CD4-positive, alpha-beta memory T cell (primary cell): ENCODE data around the gene LANCL1. TPM values are rescaled to one million over a fixed set of nuclear protein-coding genes. Genes with fewer than 3 reads are reported as not detected.

Experiments used
- CTCF ChIA-PET: fragments of 350-600 bp; sonication (Branson Sonifier 250); formaldehyde crosslinking; loops from one replicate; lab custom pipeline; 2021; ENCODE audit warnings: inconsistent platforms; ENCODE audit not compliant: partially characterized antibody; lab: Charles Lee
- POLR2A ChIA-PET: fragments of 350-600 bp; sonication (Branson Sonifier 250); formaldehyde crosslinking; loops from one replicate; lab custom pipeline; 2021; ENCODE audit not compliant: partially characterized antibody; lab: Charles Lee
- DNase-seq, 5 donors: peaks; one replicate each; pipeline versions ENCODE4 v3.0.0 to v3.0.0-alpha.2; 2020 to 2022; ENCODE audit warnings: mixed read lengths in 1 of 5
- H3K27ac ChIP-seq: one replicate; pipeline ENCODE4 v1.7.0; 2013; ENCODE audit warnings: low read depth, low read length
- H3K27me3 ChIP-seq: 2 replicates; pipeline ENCODE4 v1.7.0; 2013; ENCODE audit warnings: mild to moderate bottlenecking, low read length, moderate library complexity; ENCODE audit not compliant: insufficient read depth
- H3K36me3 ChIP-seq: 2 replicates; pipeline ENCODE4 v1.7.0; 2013; ENCODE audit warnings: mild to moderate bottlenecking, low read length, moderate library complexity; ENCODE audit not compliant: insufficient read depth
- H3K4me1 ChIP-seq: 2 replicates; pipeline ENCODE4 v1.7.0; 2013; ENCODE audit warnings: mild to moderate bottlenecking, low read length, moderate library complexity; ENCODE audit not compliant: insufficient read depth
- H3K4me3 ChIP-seq, 2 donors: one replicate each; pipeline ENCODE4 v1.7.0; 2013; ENCODE audit warnings: low read length in 2 of 2, mild to moderate bottlenecking in 1 of 2
- H3K9me3 ChIP-seq, 2 donors: one replicate each; pipeline ENCODE4 v1.7.0; 2013; ENCODE audit warnings: low read length in 2 of 2, control low read depth in 1 of 2; ENCODE audit not compliant: control insufficient read depth in 1 of 2
- H3K27ac Mint-ChIP-seq, 7 donors: one replicate each; pipeline ENCODE4 v1.8.0; 2020 to 2021; ENCODE audit warnings: mixed read lengths in 7 of 7, mild to moderate bottlenecking in 6 of 7, inconsistent platforms in 3 of 7, moderate library complexity in 3 of 7
- H3K27me3 Mint-ChIP-seq, 2 donors: one replicate each; pipeline ENCODE4 v1.8.0; 2020 to 2021; ENCODE audit warnings: mixed read lengths in 2 of 2
- H3K36me3 Mint-ChIP-seq, 2 donors: one replicate each; pipeline ENCODE4 v1.8.0; 2020 to 2021; ENCODE audit warnings: mixed read lengths in 2 of 2, inconsistent platforms in 1 of 2, mild to moderate bottlenecking in 1 of 2
- H3K4me1 Mint-ChIP-seq, 4 donors: one replicate each; pipeline ENCODE4 v1.8.0; 2020 to 2021; ENCODE audit warnings: mixed read lengths in 4 of 4, mild to moderate bottlenecking in 1 of 4
- H3K4me3 Mint-ChIP-seq, 8 donors: one replicate each; pipeline ENCODE4 v1.8.0; 2020 to 2021; ENCODE audit warnings: mixed read lengths in 8 of 8, mild to moderate bottlenecking in 7 of 8, moderate library complexity in 6 of 8, inconsistent platforms in 3 of 8
- H3K9me3 Mint-ChIP-seq, 8 donors: one replicate each; pipeline ENCODE4 v1.8.0; 2020 to 2021; ENCODE audit warnings: mixed read lengths in 8 of 8, mild to moderate bottlenecking in 5 of 8, inconsistent platforms in 3 of 8, moderate library complexity in 1 of 8
- intact Hi-C: fragments of 100-400 bp; cut with micrococcal nuclease; formaldehyde crosslinking; loops from one replicate; pipeline ENCODE4 v1.15.1; 2023
- polyA plus RNA-seq, 2 donors: library from polyadenylated mRNA; unstranded; fragments of 300-500 nt; fragmentation: Illumina TruSeq; gene quantifications; one replicate each; pipeline ENCODE4 v1.2.3, GENCODE V29; 2021
- total RNA-seq, 2 experiments: library from RNA; stranded (reverse); gene quantifications; one replicate each; pipeline ENCODE4 v1.2.3, GENCODE V29; 2021

The LANCL1 gene
- total and polyA plus RNA-seq, 4 experiments from 2014 or later, result 25.0 to 32.8 (median 29.4) TPM

GRCh38 chr2:210460322-210461227, 16.0 kb downstream of the LANCL1 start:
- no peak for DNase-seq
- Histone ChIP-seq H3K4me3 (no peak overlapping the region), H3K27me3 (no peaks in the 10 kb centered on the region), H3K27ac (no peak overlapping the region), H3K36me3 (peaks cover 10% of the 10 kb centered on the region), H3K4me1 (no peaks in the 10 kb centered on the region), H3K9me3 (no peaks in the 10 kb centered on the region)
- peaks cover 57 to 71% of the 10 kb centered on the region in 2 donors for H3K36me3 Mint-ChIP-seq
- peak overlapping the region in 3 of 7 donors; percentile 2 to 35 (median 11) for H3K27ac Mint-ChIP-seq
- no peaks in the 10 kb centered on the region for H3K27me3 Mint-ChIP-seq
- H3K4me1 Mint-ChIP-seq, result peaks cover 10 to 14% (median 11%) of the 10 kb centered on the region in 4 donors
- ChIA-PET POLR2A (no interaction called here), CTCF (interaction anchor here (1.9 kb wide), 1 partner anchor 16 kb away, joined by 5 read pairs; no protein-coding TSS in a partner anchor)
- H3K4me3 Mint-ChIP-seq, result no peak overlapping the region
- no peaks in the 10 kb centered on the region for H3K9me3 Mint-ChIP-seq
- intact Hi-C loops, result no loop called here

GRCh38 chr2:210459880-210460279, 16.7 kb downstream of the LANCL1 start:
- Histone ChIP-seq H3K4me3 (no peak overlapping the region), H3K27ac (no peak overlapping the region), H3K27me3 (no peaks in the 10 kb centered on the region), H3K9me3 (no peaks in the 10 kb centered on the region), H3K36me3 (peaks cover 8% of the 10 kb centered on the region), H3K4me1 (no peaks in the 10 kb centered on the region)
- intact Hi-C loops, result no loop called here
- POLR2A ChIA-PET, result no interaction called here
- no peak for DNase-seq
- Mint-ChIP-seq H3K27ac (peak overlapping the region in 1 of 7 donors; percentile 6), H3K9me3 (no peaks in the 10 kb centered on the region), H3K27me3 (no peaks in the 10 kb centered on the region), H3K4me1 (peaks cover 5 to 13% (median 10%) of the 10 kb centered on the region in 4 donors), H3K4me3 (no peak overlapping the region), H3K36me3 (peaks cover 53 to 71% of the 10 kb centered on the region in 2 donors)
- CTCF ChIA-PET, result no interaction called here

GRCh38 chr2:210459407-210459806, 17.2 kb downstream of the LANCL1 start:
- Mint-ChIP-seq H3K4me1 (peaks cover 9 to 16% (median 11%) of the 10 kb centered on the region in 4 donors), H3K9me3 (no peaks in the 10 kb centered on the region), H3K27ac (no peak overlapping the region), H3K36me3 (peaks cover 57 to 75% of the 10 kb centered on the region in 2 donors), H3K27me3 (no peaks in the 10 kb centered on the region), H3K4me3 (no peak overlapping the region)
- CTCF ChIA-PET, result no interaction called here
- no peak for DNase-seq
- H3K9me3 ChIP-seq, result no peaks in the 10 kb centered on the region
- peaks cover 13% of the 10 kb centered on the region for H3K36me3 ChIP-seq
- intact Hi-C loops, result no loop called here
- H3K27me3 ChIP-seq, result no peaks in the 10 kb centered on the region
- no peak overlapping the region for H3K27ac ChIP-seq
- H3K4me1 ChIP-seq, result no peaks in the 10 kb centered on the region
- POLR2A ChIA-PET, result no interaction called here
- no peak overlapping the region for H3K4me3 ChIP-seq

GRCh38 chr2:210458395-210458794, 18.2 kb downstream of the LANCL1 start:
- peaks cover 9 to 14% (median 12%) of the 10 kb centered on the region in 4 donors for H3K4me1 Mint-ChIP-seq
- Histone ChIP-seq H3K4me1 (no peaks in the 10 kb centered on the region), H3K9me3 (no peaks in the 10 kb centered on the region), H3K27me3 (no peaks in the 10 kb centered on the region), H3K4me3 (no peak overlapping the region), H3K27ac (no peak overlapping the region), H3K36me3 (peaks cover 19% of the 10 kb centered on the region)
- DNase-seq, result no peak
- H3K27ac Mint-ChIP-seq, result peak overlapping the region in 3 of 7 donors; percentile 58 to 87 (median 78)
- H3K27me3 Mint-ChIP-seq, result no peaks in the 10 kb centered on the region
- ChIA-PET CTCF (no interaction called here), POLR2A (no interaction called here)
- H3K9me3 Mint-ChIP-seq, result no peaks in the 10 kb centered on the region
- H3K36me3 Mint-ChIP-seq, result peaks cover 59 to 79% of the 10 kb centered on the region in 2 donors
- intact Hi-C loops, result no loop called here
- H3K4me3 Mint-ChIP-seq, result no peak overlapping the region

GRCh38 chr2:210456571-210456970, 20.0 kb downstream of the LANCL1 start:
- Mint-ChIP-seq H3K36me3 (peaks cover 65 to 78% of the 10 kb centered on the region in 2 donors), H3K9me3 (peaks cover 0 to 2% (median 0%) of the 10 kb centered on the region in 8 donors), H3K27ac (peak overlapping the region in 3 of 7 donors; percentile 1 to 10 (median 2)), H3K4me3 (no peak overlapping the region), H3K4me1 (peaks cover 11 to 15% (median 13%) of the 10 kb centered on the region in 4 donors), H3K27me3 (no peaks in the 10 kb centered on the region)
- Histone ChIP-seq H3K4me1 (no peaks in the 10 kb centered on the region), H3K27me3 (no peaks in the 10 kb centered on the region), H3K9me3 (no peaks in the 10 kb centered on the region), H3K36me3 (peaks cover 19% of the 10 kb centered on the region), H3K4me3 (no peak overlapping the region), H3K27ac (no peak overlapping the region)
- POLR2A ChIA-PET, result no interaction called here
- CTCF ChIA-PET, result interaction anchor here (1.1 kb wide), 1 partner anchor 10 kb away, joined by 3 read pairs; no protein-coding TSS in a partner anchor
- intact Hi-C loops, result no loop called here
- no peak for DNase-seq

- no peak overlapping the region for H3K4me3 Mint-ChIP-seq
- Histone ChIP-seq H3K36me3 (peaks cover 24% of the 10 kb centered on the region), H3K27me3 (no peaks in the 10 kb centered on the region), H3K9me3 (no peaks in the 10 kb centered on the region), H3K4me1 (no peaks in the 10 kb centered on the region), H3K27ac (no peak overlapping the region), H3K4me3 (no peak overlapping the region)
- no peak for DNase-seq
- H3K4me1 Mint-ChIP-seq, result peaks cover 12 to 27% (median 15%) of the 10 kb centered on the region in 4 donors
- H3K36me3 Mint-ChIP-seq, result peaks cover 73 to 81% of the 10 kb centered on the region in 2 donors
- H3K27ac Mint-ChIP-seq, result no peak overlapping the region
- H3K27me3 Mint-ChIP-seq, result no peaks in the 10 kb centered on the region
- CTCF ChIA-PET, result no interaction called here
- H3K9me3 Mint-ChIP-seq, result peaks cover 0 to 8% (median 4%) of the 10 kb centered on the region in 8 donors
- POLR2A ChIA-PET, result no interaction called here
- intact Hi-C loops, result no loop called here
Measured at GRCh38 chr2:210454336-210454735, 22.2 kb downstream of the LANCL1 start.

- H3K9me3 ChIP-seq, result no peaks in the 10 kb centered on the region
- no peaks in the 10 kb centered on the region for H3K27me3 ChIP-seq
- peaks cover 0 to 28% (median 22%) of the 10 kb centered on the region in 8 donors for H3K9me3 Mint-ChIP-seq
- ChIA-PET POLR2A (no interaction called here), CTCF (no interaction called here)
- H3K27ac Mint-ChIP-seq, result no peak overlapping the region
- no peak overlapping the region for H3K4me3 Mint-ChIP-seq
- H3K36me3 Mint-ChIP-seq, result peaks cover 84 to 89% of the 10 kb centered on the region in 2 donors
- H3K4me3 ChIP-seq, result no peak overlapping the region
- DNase-seq, result no peak
- H3K27ac ChIP-seq, result no peak overlapping the region
- intact Hi-C loops, result no loop called here
- peaks cover 17 to 40% (median 17%) of the 10 kb centered on the region in 4 donors for H3K4me1 Mint-ChIP-seq
- H3K4me1 ChIP-seq, result no peaks in the 10 kb centered on the region
- no peaks in the 10 kb centered on the region for H3K27me3 Mint-ChIP-seq
- peaks cover 19% of the 10 kb centered on the region for H3K36me3 ChIP-seq
Measured at GRCh38 chr2:210452194-210452593, 24.4 kb downstream of the LANCL1 start.
